ENCODE results near the gene ARHGAP31.
"Not testable (repeated sequence)": the region's sequence is repeated elsewhere in the genome, so short reads cannot be mapped to it uniquely, and the experiment has no call there.

The ARHGAP31 gene

DNA sequence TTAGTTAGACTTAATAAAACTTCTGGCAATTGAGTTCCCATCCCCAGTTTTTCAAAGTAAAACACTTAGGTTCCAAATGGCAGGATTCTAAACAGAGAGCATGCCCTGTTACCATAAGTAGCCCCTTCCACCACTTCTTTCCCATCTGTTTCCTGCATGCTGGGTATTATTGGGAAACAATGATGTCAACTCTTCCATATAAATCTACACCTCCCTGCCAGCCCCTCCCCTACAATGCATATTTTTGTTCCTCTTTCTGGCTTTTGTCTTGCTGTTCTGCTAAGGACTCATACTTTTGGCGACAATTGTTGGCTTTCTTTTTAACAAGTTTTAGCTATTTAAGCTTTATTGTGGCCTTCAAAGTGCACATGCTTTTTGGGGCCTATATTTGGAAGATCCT lies 11.1 kb downstream of the ARHGAP31 start:
- TF ChIP-seq, protein P1, sequence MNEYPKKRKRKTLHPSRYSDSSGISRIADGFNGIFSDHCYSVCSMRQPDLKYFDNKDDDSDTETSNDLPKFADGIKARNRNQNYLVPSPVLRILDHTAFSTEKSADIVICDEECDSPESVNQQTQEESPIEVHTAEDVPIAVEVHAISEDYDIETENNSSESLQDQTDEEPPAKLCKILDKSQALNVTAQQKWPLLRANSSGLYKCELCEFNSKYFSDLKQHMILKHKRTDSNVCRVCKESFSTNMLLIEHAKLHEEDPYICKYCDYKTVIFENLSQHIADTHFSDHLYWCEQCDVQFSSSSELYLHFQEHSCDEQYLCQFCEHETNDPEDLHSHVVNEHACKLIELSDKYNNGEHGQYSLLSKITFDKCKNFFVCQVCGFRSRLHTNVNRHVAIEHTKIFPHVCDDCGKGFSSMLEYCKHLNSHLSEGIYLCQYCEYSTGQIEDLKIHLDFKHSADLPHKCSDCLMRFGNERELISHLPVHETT (tag by site-specific recombination; IDR thresholded peaks at IDR 0.05), result no peak
- peak; percentile 42; the same call in 1 of the 2 replicates for TF ChIP-seq ZNF341 (tag by site-specific recombination; IDR thresholded peaks at IDR 0.05; ENCODE audit: low read depth)
- Histone ChIP-seq H3K27ac (ENCODE audit: extremely low read depth, low read depth, low read length) (no peak overlapping the region), H3K4me3 (ENCODE audit: low read depth, low read length) (no peak overlapping the region), H3K9me3 (ENCODE audit: control insufficient read depth, insufficient read depth, low read depth, low read length) (no peaks in the 10 kb centered on the region), H3K4me1 (ENCODE audit: control insufficient read depth, insufficient read depth, low read length) (0 out of 2 replicates have a peak, but pooled peaks cover 2% of the 10 kb centered on the region), H3K36me3 (ENCODE audit: control insufficient read depth in 2 of 2, insufficient read depth in 1 of 2, low read length in 2 of 2) (no peaks in the 10 kb centered on the region)
- POLR2A ChIA-PET, result interaction anchor here (1.0 kb wide), 1 partner anchor 64 kb away, joined by 3 read pairs; the partner anchor contains the start of gene B4GALT4
- CTCF ChIA-PET, result no interaction called here

DNA sequence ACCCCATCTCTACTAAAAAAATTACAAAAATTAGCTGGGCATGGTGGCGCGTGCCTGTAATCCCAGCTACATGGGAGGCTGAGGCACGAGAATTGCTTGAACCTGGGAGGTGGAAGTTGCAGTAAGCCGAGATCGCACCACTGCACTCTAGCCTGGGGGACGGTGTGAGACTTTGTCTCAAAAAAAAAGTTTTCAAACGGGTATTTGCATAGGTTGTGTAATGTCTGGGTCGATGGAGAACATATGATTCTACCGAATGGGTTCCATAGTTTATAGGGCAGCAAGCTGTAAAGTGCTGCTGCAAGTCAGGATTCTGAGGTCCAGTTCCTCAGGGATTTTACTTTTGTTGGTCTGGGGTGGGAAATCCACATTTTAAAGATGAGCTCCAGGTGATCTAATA lies 12.2 kb downstream of the ARHGAP31 start:
- H3K9me3 ChIP-seq (ENCODE audit: control insufficient read depth, insufficient read depth, low read depth, low read length); H3K27ac ChIP-seq (ENCODE audit: extremely low read depth, low read depth, low read length); CTCF ChIA-PET; H3K4me3 ChIP-seq (ENCODE audit: low read depth, low read length); H3K36me3 ChIP-seq (ENCODE audit: control insufficient read depth in 2 of 2, insufficient read depth in 1 of 2, low read length in 2 of 2); H3K4me1 ChIP-seq (ENCODE audit: control insufficient read depth, insufficient read depth, low read length): not testable (repeated sequence)
- POLR2A ChIA-PET, result interaction anchor here (0.8 kb wide), 1 partner anchor 11 kb away, joined by 3 read pairs; no protein-coding TSS in a partner anchor

GRCh38 chr3:119308355-119308754 lies 14.2 kb downstream of the ARHGAP31 start:
- Histone ChIP-seq H3K4me3 (ENCODE audit: low read depth, low read length) (no peak overlapping the region), H3K4me1 (ENCODE audit: control insufficient read depth, insufficient read depth, low read length) (0 out of 2 replicates have a peak, but pooled peaks cover 2% of the 10 kb centered on the region), H3K9me3 (ENCODE audit: control insufficient read depth, insufficient read depth, low read depth, low read length) (no peaks in the 10 kb centered on the region), H3K36me3 (ENCODE audit: control insufficient read depth in 2 of 2, insufficient read depth in 1 of 2, low read length in 2 of 2) (no peaks in the 10 kb centered on the region), H3K27ac (ENCODE audit: extremely low read depth, low read depth, low read length) (no peak overlapping the region)
- POLR2A ChIA-PET, result no interaction called here
- CTCF ChIA-PET, result interaction anchor here (0.5 kb wide), 1 partner anchor 10 kb away, joined by 3 read pairs; no protein-coding TSS in a partner anchor
- no peak for TF ChIP-seq MEIS1 (CRISPR knock-in tag; IDR thresholded peaks at IDR 0.05; ENCODE audit: borderline replicate concordance)
- no peak for TF ChIP-seq ZNF174 (tag by site-specific recombination; IDR thresholded peaks at IDR 0.05)
- no peak for TF ChIP-seq ZNF114 (tag by site-specific recombination; IDR thresholded peaks at IDR 0.05)
- TF ChIP-seq ZNF324 (tag by site-specific recombination; IDR thresholded peaks at IDR 0.05), result no peak
- TF ChIP-seq SALL2 (tag by site-specific recombination; IDR thresholded peaks at IDR 0.05; ENCODE audit: borderline replicate concordance), result no peak
- TF ChIP-seq, protein P2, sequence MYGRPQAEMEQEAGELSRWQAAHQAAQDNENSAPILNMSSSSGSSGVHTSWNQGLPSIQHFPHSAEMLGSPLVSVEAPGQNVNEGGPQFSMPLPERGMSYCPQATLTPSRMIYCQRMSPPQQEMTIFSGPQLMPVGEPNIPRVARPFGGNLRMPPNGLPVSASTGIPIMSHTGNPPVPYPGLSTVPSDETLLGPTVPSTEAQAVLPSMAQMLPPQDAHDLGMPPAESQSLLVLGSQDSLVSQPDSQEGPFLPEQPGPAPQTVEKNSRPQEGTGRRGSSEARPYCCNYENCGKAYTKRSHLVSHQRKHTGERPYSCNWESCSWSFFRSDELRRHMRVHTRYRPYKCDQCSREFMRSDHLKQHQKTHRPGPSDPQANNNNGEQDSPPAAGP (tag by site-specific recombination; IDR thresholded peaks at IDR 0.05), result no peak
- TF ChIP-seq SCRT2 (tag by site-specific recombination; IDR thresholded peaks at IDR 0.05), result no peak
- TF ChIP-seq ZNF138 (tag by site-specific recombination; IDR thresholded peaks at IDR 0.05; ENCODE audit: borderline replicate concordance), result no peak
- TF ChIP-seq ZNF175 (tag by site-specific recombination; IDR thresholded peaks at IDR 0.05), result no peak
- TF ChIP-seq BCL11B (tag by site-specific recombination; IDR thresholded peaks at IDR 0.05; ENCODE audit: low read depth), result no peak

GRCh38 chr3:119309591-119309990 lies 15.4 kb downstream of the ARHGAP31 start:
- H3K9me3 ChIP-seq (ENCODE audit: control insufficient read depth, insufficient read depth, low read depth, low read length), result no peaks in the 10 kb centered on the region
- no peaks in the 10 kb centered on the region for H3K4me1 ChIP-seq (ENCODE audit: control insufficient read depth, insufficient read depth, low read length)
- H3K36me3 ChIP-seq (ENCODE audit: control insufficient read depth in 2 of 2, insufficient read depth in 1 of 2, low read length in 2 of 2), result peaks cover 0 to 3% of the 10 kb centered on the region in 2 experiments; a peak in 1 of 3 replicates
- ChIA-PET CTCF (interaction anchor here (0.6 kb wide), 1 partner anchor 106 kb away, joined by 3 read pairs; no protein-coding TSS in a partner anchor), POLR2A (no interaction called here)
- H3K27ac ChIP-seq (ENCODE audit: extremely low read depth, low read depth, low read length), result no peak overlapping the region
- no peak overlapping the region for H3K4me3 ChIP-seq (ENCODE audit: low read depth, low read length)
- TF ChIP-seq ZNF335 (tag by site-specific recombination; conservative IDR thresholded peaks at IDR 0.05) (no peak), ZNF302 (tag by site-specific recombination; IDR thresholded peaks at IDR 0.05; ENCODE audit: low read depth) (no peak), ZNF324 (tag by site-specific recombination; IDR thresholded peaks at IDR 0.05) (no peak), BCL11A (tag by site-specific recombination; IDR thresholded peaks at IDR 0.05; ENCODE audit: low read depth) (no peak), ZBTB21 (tag by site-specific recombination; IDR thresholded peaks at IDR 0.05) (no peak), ZNF16 (tag by site-specific recombination; IDR thresholded peaks at IDR 0.05; ENCODE audit: low read depth) (no peak), SP7 (tag by site-specific recombination; IDR thresholded peaks at IDR 0.05) (no peak), ELK4 (IDR thresholded peaks at IDR 0.05; ENCODE audit: borderline replicate concordance, low read depth, low read length) (no peak), ZNF394 (tag by site-specific recombination; IDR thresholded peaks at IDR 0.05; ENCODE audit: borderline replicate concordance) (no peak), ZSCAN23 (tag by site-specific recombination; IDR thresholded peaks at IDR 0.05) (no peak)
